ENCODE data around the gene XDH. TPM values are rescaled to one million over a fixed set of nuclear protein-coding genes. Genes with fewer than 3 reads are reported as not detected.

The XDH gene
- total and polyA plus RNA-seq, 9 of the 15 experiments (the other 6 are each of a cell fraction or from before 2014, with no cell fraction given) = 0.04 to 0.06 TPM; not detected in 7

GRCh38 chr2:31349684-31350083 is 64.9 kb downstream of the XDH start:
- no peaks in the 10 kb centered on the region for H3K9me3 ChIP-seq (replicated peaks; ENCODE audit: control insufficient read depth, insufficient read depth, low read depth, low read length)
- H3K9me1 ChIP-seq (ENCODE audit: control insufficient read depth, insufficient read depth, low read length) = no peaks in the 10 kb centered on the region
- POLR2A ChIA-PET = no interaction called here
- no peak overlapping the region for H3K4me2 ChIP-seq (ENCODE audit: insufficient read depth, low read length)
- BruUV-seq (replicated peaks) = no TSS peak
- intact Hi-C loops (cut with micrococcal nuclease) (no loop called here), in situ Hi-C loops (cut with MboI) (loop anchor here (25.0 kb wide), 1 partner anchor 1187 kb away; no protein-coding TSS in a partner anchor)
- no peaks in the 10 kb centered on the region for H3K4me1 ChIP-seq (replicated peaks in 1 of 2; ENCODE audit: control insufficient read depth in 2 of 2, insufficient read depth in 2 of 2, low read length in 2 of 2)
- no peaks in the 10 kb centered on the region for H4K20me1 ChIP-seq (replicated peaks; ENCODE audit: control insufficient read depth, insufficient read depth, low read length)
- H3K27me3 ChIP-seq (ENCODE audit: control insufficient read depth in 2 of 2, insufficient read depth in 2 of 2, low read length in 2 of 2) = peaks cover 2 to 28% of the 10 kb centered on the region in 2 experiments; a peak in 2 of 5 replicates
- H3K79me2 ChIP-seq (ENCODE audit: control insufficient read depth, insufficient read depth, low read length) = no peaks in the 10 kb centered on the region
- ATAC-seq = no peak
- no peak overlapping the region for H3K4me3 ChIP-seq
- no peak overlapping the region for H3K27ac ChIP-seq (ENCODE audit: extremely low read depth, low read depth, low read length)
- no peak overlapping the region for H2AFZ ChIP-seq (ENCODE audit: low read depth, low read length)
- CTCF ChIA-PET (ENCODE audit: low intra/inter-chr PET ratio) = no interaction called here
- no peak for DNase-seq (ENCODE audit: extremely low read depth in 1 of 4, low spot score in 3 of 4)
- FAIRE-seq = no peak
- WGBS (ENCODE audit: insufficient coverage, low coverage, missing lambda C conversion rate) = 0% methylated on average over 6 of the region's 6 CpGs
- H3K36me3 ChIP-seq (ENCODE audit: control insufficient read depth, insufficient read depth, low read length) = no peaks in the 10 kb centered on the region
- no peak overlapping the region for H3K9ac ChIP-seq (ENCODE audit: insufficient read depth in 1 of 2, low read depth in 2 of 2, low read length in 2 of 2)
- TF ChIP-seq XRCC4 (IDR thresholded peaks at IDR 0.05; ENCODE audit: extremely low read depth, insufficient read depth, insufficient read length) (no peak), ZNF133 (CRISPR knock-in tag; IDR thresholded peaks at IDR 0.05) (no peak), THRB (CRISPR knock-in tag; conservative IDR thresholded peaks at IDR 0.05) (no peak), KHSRP (IDR thresholded peaks at IDR 0.05) (no peak), HMG20B (CRISPR knock-in tag; IDR thresholded peaks at IDR 0.05) (no peak), KAT2B (IDR thresholded peaks at IDR 0.05; ENCODE audit: low read depth, low read length) (no peak), ZHX1 (conservative IDR thresholded peaks at IDR 0.05; ENCODE audit: low read length) (no peak), ZNF124 (CRISPR knock-in tag; IDR thresholded peaks at IDR 0.05) (no peak)
- TF ChIP-seq, protein P1, sequence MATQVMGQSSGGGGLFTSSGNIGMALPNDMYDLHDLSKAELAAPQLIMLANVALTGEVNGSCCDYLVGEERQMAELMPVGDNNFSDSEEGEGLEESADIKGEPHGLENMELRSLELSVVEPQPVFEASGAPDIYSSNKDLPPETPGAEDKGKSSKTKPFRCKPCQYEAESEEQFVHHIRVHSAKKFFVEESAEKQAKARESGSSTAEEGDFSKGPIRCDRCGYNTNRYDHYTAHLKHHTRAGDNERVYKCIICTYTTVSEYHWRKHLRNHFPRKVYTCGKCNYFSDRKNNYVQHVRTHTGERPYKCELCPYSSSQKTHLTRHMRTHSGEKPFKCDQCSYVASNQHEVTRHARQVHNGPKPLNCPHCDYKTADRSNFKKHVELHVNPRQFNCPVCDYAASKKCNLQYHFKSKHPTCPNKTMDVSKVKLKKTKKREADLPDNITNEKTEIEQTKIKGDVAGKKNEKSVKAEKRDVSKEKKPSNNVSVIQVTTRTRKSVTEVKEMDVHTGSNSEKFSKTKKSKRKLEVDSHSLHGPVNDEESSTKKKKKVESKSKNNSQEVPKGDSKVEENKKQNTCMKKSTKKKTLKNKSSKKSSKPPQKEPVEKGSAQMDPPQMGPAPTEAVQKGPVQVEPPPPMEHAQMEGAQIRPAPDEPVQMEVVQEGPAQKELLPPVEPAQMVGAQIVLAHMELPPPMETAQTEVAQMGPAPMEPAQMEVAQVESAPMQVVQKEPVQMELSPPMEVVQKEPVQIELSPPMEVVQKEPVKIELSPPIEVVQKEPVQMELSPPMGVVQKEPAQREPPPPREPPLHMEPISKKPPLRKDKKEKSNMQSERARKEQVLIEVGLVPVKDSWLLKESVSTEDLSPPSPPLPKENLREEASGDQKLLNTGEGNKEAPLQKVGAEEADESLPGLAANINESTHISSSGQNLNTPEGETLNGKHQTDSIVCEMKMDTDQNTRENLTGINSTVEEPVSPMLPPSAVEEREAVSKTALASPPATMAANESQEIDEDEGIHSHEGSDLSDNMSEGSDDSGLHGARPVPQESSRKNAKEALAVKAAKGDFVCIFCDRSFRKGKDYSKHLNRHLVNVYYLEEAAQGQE (IDR thresholded peaks at IDR 0.05; ENCODE audit: borderline replicate concordance) = no peak
- TF ChIP-seq, protein P1 (CRISPR knock-in tag; IDR thresholded peaks at IDR 0.05; ENCODE audit: low read depth) = no peak
- TF ChIP-seq, protein P2, sequence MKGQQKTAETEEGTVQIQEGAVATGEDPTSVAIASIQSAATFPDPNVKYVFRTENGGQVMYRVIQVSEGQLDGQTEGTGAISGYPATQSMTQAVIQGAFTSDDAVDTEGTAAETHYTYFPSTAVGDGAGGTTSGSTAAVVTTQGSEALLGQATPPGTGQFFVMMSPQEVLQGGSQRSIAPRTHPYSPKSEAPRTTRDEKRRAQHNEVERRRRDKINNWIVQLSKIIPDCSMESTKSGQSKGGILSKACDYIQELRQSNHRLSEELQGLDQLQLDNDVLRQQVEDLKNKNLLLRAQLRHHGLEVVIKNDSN (CRISPR knock-in tag; IDR thresholded peaks at IDR 0.05) = no peak

Measured in K562 (cell line).